Liver (tissue), 9 donors: ENCODE measurements around the gene SORBS2. TPM values are rescaled to one million over a fixed set of nuclear protein-coding genes. Genes with fewer than 3 reads are reported as not detected.

Source experiments
- DNase-seq: peaks from one replicate; pipeline ENCODE4 v3.0.0-alpha.2; 2017; ENCODE audit warnings: low spot score
- H3K27ac ChIP-seq, 2 donors: one replicate each; pipeline ENCODE4 v1.7.0; 2013; ENCODE audit warnings: inconsistent platforms in 2 of 2, low read length in 2 of 2, control low read depth in 1 of 2, low read depth in 1 of 2, mild to moderate bottlenecking in 1 of 2
- H3K27me3 ChIP-seq, 4 donors: one replicate each; pipeline versions ENCODE4 v1.6.1 to v1.7.0; 2013; ENCODE audit warnings: low read length in 3 of 4, inconsistent platforms in 1 of 4, mild to moderate bottlenecking in 1 of 4, moderate library complexity in 1 of 4; ENCODE audit not compliant: control insufficient read depth in 4 of 4, insufficient read depth in 4 of 4
- H3K36me3 ChIP-seq, 4 donors: one replicate each; pipeline versions ENCODE4 v1.6.1 to v1.7.0; 2013; ENCODE audit warnings: low read length in 3 of 4, mild to moderate bottlenecking in 3 of 4, low read depth in 1 of 4, moderate library complexity in 1 of 4; ENCODE audit not compliant: control insufficient read depth in 4 of 4, insufficient read depth in 3 of 4
- H3K4me1 ChIP-seq, 4 donors: one replicate each; pipeline versions ENCODE4 v1.6.1 to v1.7.0; 2013; ENCODE audit warnings: low read length in 3 of 4, mild to moderate bottlenecking in 3 of 4, moderate library complexity in 1 of 4; ENCODE audit not compliant: control insufficient read depth in 4 of 4, insufficient read depth in 4 of 4
- H3K4me3 ChIP-seq, 3 donors: one replicate each; pipeline versions ENCODE4 v1.6.1 to v1.7.0; 2013; ENCODE audit warnings: low read length in 3 of 3, control low read depth in 1 of 3, low read depth in 1 of 3, mild to moderate bottlenecking in 1 of 3
- H3K9ac ChIP-seq, 2 donors: one replicate each; pipeline ENCODE4 v1.7.0; 2013; ENCODE audit warnings: low read length in 2 of 2, mild to moderate bottlenecking in 2 of 2, moderate library complexity in 2 of 2, control low read depth in 1 of 2, low read depth in 1 of 2
- H3K9me3 ChIP-seq, 4 donors: one replicate each; pipeline versions ENCODE4 v1.6.1 to v1.7.0; 2013; ENCODE audit warnings: low read length in 3 of 4; ENCODE audit not compliant: control insufficient read depth in 4 of 4
- EGR1 ChIP-seq, 2 donors: IDR thresholded peaks; 2 replicates each; pipeline ENCODE4 v1.6.1; 2016 to 2018; ENCODE audit warnings: antibody characterized with exemption in 2 of 2, low read depth in 2 of 2
- FOXA1 ChIP-seq: IDR thresholded peaks from 2 replicates; pipeline ENCODE4 v1.6.1; 2016; ENCODE audit warnings: antibody characterized with exemption
- FOXA2 ChIP-seq: IDR thresholded peaks from 2 replicates; pipeline ENCODE4 v1.6.1; 2016; ENCODE audit warnings: antibody characterized with exemption
- GABPA ChIP-seq, 2 donors: IDR thresholded peaks in 1 of 2; conservative IDR thresholded peaks in 1 of 2; 2 replicates each; pipeline ENCODE4 v1.6.1; 2016; ENCODE audit warnings: antibody characterized with exemption in 2 of 2, mild to moderate bottlenecking in 1 of 2, moderate library complexity in 1 of 2
- HNF4A ChIP-seq, 2 donors: conservative IDR thresholded peaks; 2 replicates each; pipeline ENCODE4 v1.6.1; 2016; ENCODE audit warnings: antibody characterized with exemption in 2 of 2, mild to moderate bottlenecking in 2 of 2
- HNF4G ChIP-seq: IDR thresholded peaks from 2 replicates; pipeline ENCODE4 v1.6.1; 2016; ENCODE audit warnings: antibody characterized with exemption
- JUND ChIP-seq, 2 donors: IDR thresholded peaks; 2 replicates each; pipeline ENCODE4 v1.6.1; 2016; ENCODE audit warnings: antibody characterized with exemption in 2 of 2
- MAX ChIP-seq: IDR thresholded peaks from 2 replicates; pipeline ENCODE4 v1.6.1; 2016; ENCODE audit warnings: antibody characterized with exemption
- NR2F2 ChIP-seq: IDR thresholded peaks from 2 replicates; pipeline ENCODE4 v1.6.1; 2016; ENCODE audit warnings: antibody characterized with exemption
- RAD21 ChIP-seq, 2 donors: IDR thresholded peaks; 2 replicates each; pipeline ENCODE4 v1.6.1; 2016; ENCODE audit warnings: antibody characterized with exemption in 2 of 2, mild to moderate bottlenecking in 2 of 2
- RXRA ChIP-seq, 2 donors: IDR thresholded peaks; 2 replicates each; pipeline ENCODE4 v1.6.1; 2017 to 2018; ENCODE audit warnings: antibody characterized with exemption in 2 of 2, mild to moderate bottlenecking in 1 of 2
- SP1 ChIP-seq: IDR thresholded peaks from 2 replicates; pipeline ENCODE4 v1.6.1; 2018; ENCODE audit warnings: antibody characterized with exemption, mild to moderate bottlenecking
- TAF1 ChIP-seq: conservative IDR thresholded peaks from 2 replicates; pipeline ENCODE4 v1.6.1; 2016; ENCODE audit warnings: antibody characterized with exemption, mild to moderate bottlenecking
- WGBS: extraction: QIAGEN DNeasy Blood & Tissue Kit; methylation state at CpG from one replicate; pipeline ENCODE4 v1.1.7; 2013; 5-methylcytosine and 5-hydroxymethylcytosine counted together
- polyA plus RNA-seq, 2 donors: library from polyadenylated mRNA; stranded (reverse) in 1 of 2; unstranded in 1 of 2; fragments of 200-250 nt in 1 of 2; fragments of >200 nt in 1 of 2; fragmentation: Nextera tagmentation in 1 of 2; extraction: Ambion mirVana in 1 of 2; gene quantifications; one replicate each; pipeline versions ENCODE4 v1.2.1 to v1.2.3, GENCODE V29; 2013 to 2015
- total RNA-seq, 2 donors: library from RNA; depleted of rRNA; stranded (reverse); fragments of >200 nt; gene quantifications; one replicate each; pipeline ENCODE4 v1.2.3, GENCODE V29; 2014
- TF ChIP-seq, protein P1 (sequence below): fragments of 150-350 bp; IDR thresholded peaks from 2 replicates; pipeline ENCODE4 v1.5.1; 2017; ENCODE audit warnings: improper control_type of control experiment, low read depth, low read length; ENCODE audit not compliant: missing input control
- TF ChIP-seq, protein P2 (sequence below): IDR thresholded peaks from 2 replicates; pipeline ENCODE4 v1.6.1; 2016; ENCODE audit warnings: antibody characterized with exemption
- TF ChIP-seq, protein P3 (sequence below): IDR thresholded peaks from 2 replicates; pipeline ENCODE4 v1.6.1; 2016; ENCODE audit warnings: antibody characterized with exemption, mild to moderate bottlenecking
- donor health status: healthy.
- donor health status: healthy.
- donor health status: healthy.
- donor health status: healthy.
- donor health status: healthy.

SORBS2 gene
- total and polyA plus RNA-seq, 4 donors: 23.3 to 136 (median 59.6) TPM

DNA sequence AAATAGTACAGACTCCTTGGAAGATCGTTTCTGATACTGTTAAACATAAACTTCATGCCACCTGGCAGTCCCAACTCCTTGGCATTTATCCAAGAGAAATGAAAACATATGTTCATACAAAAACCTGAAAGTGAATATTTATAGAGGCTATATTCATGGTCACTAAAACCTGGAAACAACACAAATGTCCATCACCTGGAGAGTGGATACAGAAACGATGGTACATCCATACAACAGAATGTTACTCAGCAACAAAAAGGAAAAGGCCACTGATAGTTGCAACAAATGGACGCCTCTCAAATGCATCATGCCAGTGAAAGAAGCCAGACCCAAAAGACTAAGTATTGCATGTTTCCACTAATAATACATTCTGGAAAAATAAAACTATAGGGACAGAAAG, 34.0 kb upstream of the SORBS2 start (continued):
- TF ChIP-seq, protein P1, sequence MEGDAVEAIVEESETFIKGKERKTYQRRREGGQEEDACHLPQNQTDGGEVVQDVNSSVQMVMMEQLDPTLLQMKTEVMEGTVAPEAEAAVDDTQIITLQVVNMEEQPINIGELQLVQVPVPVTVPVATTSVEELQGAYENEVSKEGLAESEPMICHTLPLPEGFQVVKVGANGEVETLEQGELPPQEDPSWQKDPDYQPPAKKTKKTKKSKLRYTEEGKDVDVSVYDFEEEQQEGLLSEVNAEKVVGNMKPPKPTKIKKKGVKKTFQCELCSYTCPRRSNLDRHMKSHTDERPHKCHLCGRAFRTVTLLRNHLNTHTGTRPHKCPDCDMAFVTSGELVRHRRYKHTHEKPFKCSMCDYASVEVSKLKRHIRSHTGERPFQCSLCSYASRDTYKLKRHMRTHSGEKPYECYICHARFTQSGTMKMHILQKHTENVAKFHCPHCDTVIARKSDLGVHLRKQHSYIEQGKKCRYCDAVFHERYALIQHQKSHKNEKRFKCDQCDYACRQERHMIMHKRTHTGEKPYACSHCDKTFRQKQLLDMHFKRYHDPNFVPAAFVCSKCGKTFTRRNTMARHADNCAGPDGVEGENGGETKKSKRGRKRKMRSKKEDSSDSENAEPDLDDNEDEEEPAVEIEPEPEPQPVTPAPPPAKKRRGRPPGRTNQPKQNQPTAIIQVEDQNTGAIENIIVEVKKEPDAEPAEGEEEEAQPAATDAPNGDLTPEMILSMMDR: no peak
- no peak for TF ChIP-seq TAF1

DNA sequence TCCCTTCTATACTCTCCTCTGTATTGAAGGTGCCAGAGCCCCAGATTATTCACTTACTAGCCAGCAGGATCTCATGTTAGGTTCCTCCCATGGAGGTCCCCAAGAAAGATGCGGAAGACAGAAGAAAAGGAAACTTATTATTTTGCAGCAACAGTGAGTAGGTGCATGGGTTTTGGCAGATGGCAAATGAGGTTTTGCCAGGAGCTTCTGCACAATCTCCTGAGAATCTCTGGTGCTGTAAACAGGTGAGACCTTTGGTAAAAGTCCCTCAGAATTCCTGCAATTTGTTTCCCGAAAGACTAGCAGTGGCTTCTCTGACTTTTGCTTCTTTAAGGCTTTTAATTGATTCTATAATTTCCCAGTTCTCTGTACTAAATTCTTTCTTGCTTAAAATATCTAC, 29.5 kb upstream of the SORBS2 start:
- TF ChIP-seq HNF4G (no peak), FOXA2 (no peak), MAX (no peak), NR2F2 (no peak), SP1 (no peak), GABPA (IDR thresholded peaks at IDR 0.05 in 1 of 2, conservative IDR thresholded peaks at IDR 0.05 in 1 of 2) (no peak), JUND (IDR thresholded peaks at IDR 0.05) (no peak)
- TF ChIP-seq, protein P2, sequence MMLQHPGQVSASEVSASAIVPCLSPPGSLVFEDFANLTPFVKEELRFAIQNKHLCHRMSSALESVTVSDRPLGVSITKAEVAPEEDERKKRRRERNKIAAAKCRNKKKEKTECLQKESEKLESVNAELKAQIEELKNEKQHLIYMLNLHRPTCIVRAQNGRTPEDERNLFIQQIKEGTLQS: no peak
- TF ChIP-seq, protein P3, sequence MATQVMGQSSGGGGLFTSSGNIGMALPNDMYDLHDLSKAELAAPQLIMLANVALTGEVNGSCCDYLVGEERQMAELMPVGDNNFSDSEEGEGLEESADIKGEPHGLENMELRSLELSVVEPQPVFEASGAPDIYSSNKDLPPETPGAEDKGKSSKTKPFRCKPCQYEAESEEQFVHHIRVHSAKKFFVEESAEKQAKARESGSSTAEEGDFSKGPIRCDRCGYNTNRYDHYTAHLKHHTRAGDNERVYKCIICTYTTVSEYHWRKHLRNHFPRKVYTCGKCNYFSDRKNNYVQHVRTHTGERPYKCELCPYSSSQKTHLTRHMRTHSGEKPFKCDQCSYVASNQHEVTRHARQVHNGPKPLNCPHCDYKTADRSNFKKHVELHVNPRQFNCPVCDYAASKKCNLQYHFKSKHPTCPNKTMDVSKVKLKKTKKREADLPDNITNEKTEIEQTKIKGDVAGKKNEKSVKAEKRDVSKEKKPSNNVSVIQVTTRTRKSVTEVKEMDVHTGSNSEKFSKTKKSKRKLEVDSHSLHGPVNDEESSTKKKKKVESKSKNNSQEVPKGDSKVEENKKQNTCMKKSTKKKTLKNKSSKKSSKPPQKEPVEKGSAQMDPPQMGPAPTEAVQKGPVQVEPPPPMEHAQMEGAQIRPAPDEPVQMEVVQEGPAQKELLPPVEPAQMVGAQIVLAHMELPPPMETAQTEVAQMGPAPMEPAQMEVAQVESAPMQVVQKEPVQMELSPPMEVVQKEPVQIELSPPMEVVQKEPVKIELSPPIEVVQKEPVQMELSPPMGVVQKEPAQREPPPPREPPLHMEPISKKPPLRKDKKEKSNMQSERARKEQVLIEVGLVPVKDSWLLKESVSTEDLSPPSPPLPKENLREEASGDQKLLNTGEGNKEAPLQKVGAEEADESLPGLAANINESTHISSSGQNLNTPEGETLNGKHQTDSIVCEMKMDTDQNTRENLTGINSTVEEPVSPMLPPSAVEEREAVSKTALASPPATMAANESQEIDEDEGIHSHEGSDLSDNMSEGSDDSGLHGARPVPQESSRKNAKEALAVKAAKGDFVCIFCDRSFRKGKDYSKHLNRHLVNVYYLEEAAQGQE: no peak
- WGBS: 98% methylated on average over 2 of the region's 2 CpGs

GRCh38 chr4:185840953-185841352, 29.0 kb upstream of the SORBS2 start:
- Histone ChIP-seq H3K4me3 (no peak overlapping the region), H3K4me1 (peaks cover 0 to 15% (median 9%) of the 10 kb centered on the region in 4 donors), H3K36me3 (no peaks in the 10 kb centered on the region), H3K27ac (no peak overlapping the region), H3K27me3 (no peaks in the 10 kb centered on the region), H3K9me3 (no peaks in the 10 kb centered on the region), H3K9ac (no peak overlapping the region)
- DNase-seq: no peak
- 94% methylated on average over 6 of the region's 6 CpGs for WGBS
- TF ChIP-seq, protein P3: no peak
- no peak for TF ChIP-seq HNF4A (conservative IDR thresholded peaks at IDR 0.05)
- no peak for TF ChIP-seq SP1
- TF ChIP-seq MAX: no peak
- TF ChIP-seq JUND (IDR thresholded peaks at IDR 0.05): no peak
- TF ChIP-seq RXRA (IDR thresholded peaks at IDR 0.05): no peak
- TF ChIP-seq EGR1 (IDR thresholded peaks at IDR 0.05; ENCODE audit: low read depth in 2 of 2): no peak
- no peak for TF ChIP-seq FOXA1
- TF ChIP-seq RAD21 (IDR thresholded peaks at IDR 0.05): no peak
- TF ChIP-seq NR2F2: no peak

More for the DNA sequence above, 29.5 kb upstream of the SORBS2 start:
- H3K36me3 ChIP-seq: no peaks in the 10 kb centered on the region
- H3K4me3 ChIP-seq: no peak overlapping the region
- H3K4me1 ChIP-seq: peaks cover 0 to 10% (median 7%) of the 10 kb centered on the region in 4 donors
- no peak overlapping the region for H3K9ac ChIP-seq
- no peak for DNase-seq
- no peaks in the 10 kb centered on the region for H3K27me3 ChIP-seq
- H3K27ac ChIP-seq: no peak overlapping the region
- no peaks in the 10 kb centered on the region for H3K9me3 ChIP-seq
